GM21447 (cell line): ENCODE results near the gene CIB1.
"Not testable (repeated sequence)": the region's sequence is repeated elsewhere in the genome, so short reads cannot be mapped to it uniquely, and the experiment has no call there.

Experiments used
- ATAC-seq: cut with Tn5 transposase; IDR thresholded peaks from one replicate; pipeline ENCODE4 v1.9.1; 2021; ENCODE audit not compliant: unreplicated experiment

The CIB1 gene

GRCh38 chr15:90233387-90234095 lies at the start of gene CIB1:
Gene CIB1 (minus strand): TSS chr15:90233941. CDS start chr15:90233885, 56 bp downstream.
- ATAC-seq = peak; percentile 76

- not testable (repeated sequence) for ATAC-seq
Measured at GRCh38 chr15:90281637-90282036, 47.9 kb upstream of the CIB1 start.

GRCh38 chr15:90280743-90281142 lies 47.0 kb upstream of the CIB1 start:
- ATAC-seq = not testable (repeated sequence)

- ATAC-seq = not testable (repeated sequence)
Measured at GRCh38 chr15:90278467-90278866, 44.7 kb upstream of the CIB1 start.

- no peak for ATAC-seq
Measured at GRCh38 chr15:90271459-90272166, 37.9 kb upstream of the CIB1 start.

DNA sequence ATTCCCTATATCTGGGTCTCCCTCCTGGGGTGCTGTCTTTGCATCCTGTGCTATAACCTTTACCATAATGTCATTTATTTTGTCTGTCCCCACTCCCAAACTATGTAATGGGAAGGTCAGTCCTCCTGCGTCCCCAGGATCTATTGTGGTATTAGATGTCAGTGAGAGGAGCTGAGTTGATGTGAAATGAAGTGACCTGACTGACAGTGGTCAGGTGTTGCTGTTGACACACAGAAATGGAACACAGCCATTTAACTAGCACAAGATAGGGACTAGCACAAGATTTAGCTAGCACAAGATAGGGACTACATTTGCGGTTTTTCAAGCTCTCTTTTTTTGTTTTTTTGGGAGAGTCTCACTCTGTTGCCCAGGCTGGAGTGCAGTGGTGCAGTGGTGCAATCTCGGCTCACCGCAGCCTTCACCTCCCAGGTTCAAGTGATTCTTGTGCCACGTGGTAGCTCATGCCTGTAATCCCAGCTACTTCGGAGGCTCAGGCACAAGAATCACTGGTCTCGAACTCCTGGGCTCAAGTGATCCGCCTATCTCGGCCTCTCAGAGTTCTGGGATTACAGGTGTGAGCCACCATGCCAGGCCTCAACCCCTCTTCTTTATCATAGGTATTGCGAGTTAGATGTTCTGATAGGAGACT lies 36.9 kb upstream of the CIB1 start:
- ATAC-seq = no peak

GRCh38 chr15:90268415-90268814 lies 34.7 kb upstream of the CIB1 start:
- ATAC-seq = no peak

DNA sequence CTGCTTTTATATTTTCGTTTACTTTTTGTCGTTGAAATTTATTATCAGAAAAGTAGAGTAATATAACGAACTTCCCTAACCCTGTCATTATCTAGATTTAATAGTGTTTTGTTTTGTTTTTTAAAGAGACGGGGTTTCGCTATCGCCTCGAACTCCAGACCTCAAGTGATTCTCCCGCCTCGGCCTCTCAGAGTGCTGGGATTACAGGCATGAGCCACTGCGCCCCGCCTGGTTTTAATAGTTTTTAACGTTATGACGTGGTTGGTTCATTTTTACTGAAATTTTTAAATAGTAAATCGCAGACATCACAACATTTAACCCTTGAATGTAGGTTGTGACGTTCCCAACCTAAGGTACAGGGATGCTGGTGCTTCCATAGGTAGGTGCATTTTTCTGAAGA lies 32.7 kb upstream of the CIB1 start:
- no peak for ATAC-seq

- ATAC-seq = peak; percentile 5
Measured at GRCh38 chr15:90266061-90266431, 32.3 kb upstream of the CIB1 start.

- peak; percentile 90 for ATAC-seq
Measured at GRCh38 chr15:90265271-90266060, 31.7 kb upstream of the CIB1 start, which contains the start of gene NGRN. Gene NGRN (plus strand): TSS chr15:90265672. CDS start chr15:90265713, 41 bp downstream.

- no peak for ATAC-seq
Measured at GRCh38 chr15:90264671-90265070, 30.9 kb upstream of the CIB1 start.

DNA sequence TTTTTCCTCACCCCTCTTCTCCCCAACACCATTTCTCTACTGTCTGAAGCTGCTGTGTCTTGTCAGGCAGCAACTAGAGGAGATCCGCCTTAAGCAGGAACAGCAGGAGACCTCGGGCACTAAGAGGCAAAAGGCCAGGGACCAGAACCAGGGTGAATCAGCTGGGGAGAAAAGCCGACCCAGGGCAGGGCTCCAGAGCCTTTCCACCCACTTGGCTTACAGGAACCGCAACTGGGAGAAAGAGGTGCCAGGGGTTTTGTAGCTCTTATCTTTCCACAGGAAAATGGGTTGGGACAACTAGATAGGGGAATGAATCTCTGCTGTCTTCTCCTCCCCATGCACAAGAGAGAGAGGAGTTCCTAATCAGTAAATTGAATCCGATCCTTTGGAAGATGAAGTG lies 28.7 kb upstream of the CIB1 start:
- no peak for ATAC-seq

- no peak for ATAC-seq
Measured at GRCh38 chr15:90261811-90262210, 28.1 kb upstream of the CIB1 start.

GRCh38 chr15:90260731-90261130 lies 27.0 kb upstream of the CIB1 start:
- ATAC-seq = not testable (repeated sequence)

DNA sequence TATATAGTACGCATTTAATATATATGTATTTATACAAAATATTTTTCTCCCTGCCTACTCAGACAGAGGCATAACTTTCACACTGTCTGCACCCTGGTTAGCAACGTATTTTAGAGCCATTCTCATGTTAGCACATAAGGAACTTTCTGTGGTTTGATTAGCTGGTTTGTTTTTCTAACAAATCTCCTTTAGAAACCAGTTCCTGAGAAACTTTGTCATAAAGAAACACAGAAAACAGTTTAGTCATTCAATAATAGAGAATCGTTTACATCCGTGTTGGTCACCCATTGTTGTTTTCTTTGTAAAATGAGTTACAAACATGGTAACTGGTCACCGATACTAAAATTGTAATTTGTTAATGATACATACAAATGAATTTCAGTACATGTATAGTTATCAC lies 25.8 kb upstream of the CIB1 start:
- peak; percentile 80 for ATAC-seq

DNA sequence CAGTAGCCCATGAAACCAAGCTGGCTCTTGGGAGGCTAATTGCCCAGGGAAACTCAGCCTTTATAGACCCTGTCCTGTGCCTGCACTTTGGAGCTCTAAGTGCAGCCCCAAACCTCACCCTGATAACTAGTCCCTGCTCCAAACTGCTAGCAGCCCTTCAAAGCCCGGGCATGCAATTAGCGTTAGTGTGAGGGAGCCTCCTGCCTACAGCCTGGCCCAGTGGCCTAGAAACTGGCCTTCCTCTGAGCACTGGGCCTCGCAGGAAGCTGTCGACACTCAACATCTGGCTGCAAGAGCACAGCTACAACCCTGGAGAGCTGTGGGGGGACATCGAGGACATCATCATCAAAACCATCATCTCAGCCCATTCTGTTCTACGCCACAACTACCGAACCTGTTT lies 24.0 kb upstream of the CIB1 start:
- no peak for ATAC-seq

DNA sequence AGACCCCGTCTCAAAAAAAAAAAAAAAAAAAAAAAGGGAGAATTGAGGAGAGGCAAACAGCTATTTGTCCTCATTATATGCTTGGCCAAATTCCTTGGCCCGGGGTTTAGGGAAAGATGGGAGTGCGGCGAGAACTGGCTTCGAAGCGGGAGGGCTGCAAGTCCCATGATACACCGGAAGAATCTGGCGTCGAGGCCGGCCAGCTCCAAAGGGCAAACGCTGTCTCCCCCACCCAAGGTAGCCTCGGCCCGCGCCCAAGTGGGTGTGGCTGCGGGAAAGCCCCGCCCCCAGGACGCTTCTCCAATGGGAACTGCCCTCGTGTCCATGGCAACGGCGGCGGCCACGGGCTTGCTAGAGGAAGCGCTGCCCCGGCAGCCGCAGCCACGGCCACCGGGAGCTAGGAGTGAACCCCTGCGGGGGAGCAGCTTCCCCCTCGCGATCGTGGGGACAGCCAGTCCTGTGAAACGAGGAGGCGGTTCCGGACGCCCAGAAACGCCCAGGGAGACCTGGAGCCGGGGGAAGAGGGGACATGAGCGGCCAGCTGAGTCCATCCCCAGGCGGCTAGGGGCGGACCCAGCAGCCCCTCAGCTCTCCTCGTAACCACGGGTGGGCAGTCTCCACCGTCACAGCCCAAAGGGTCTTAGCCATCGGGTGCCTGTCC lies 15.6 kb upstream of the CIB1 start, which contains the start of gene TTLL13:
Gene TTLL13, plus strand, starts transcription at position 354 of the 661 bp plus-strand sequence. CDS start 1,075 bp downstream, outside the sequence.
- peak; percentile 78 for ATAC-seq

DNA sequence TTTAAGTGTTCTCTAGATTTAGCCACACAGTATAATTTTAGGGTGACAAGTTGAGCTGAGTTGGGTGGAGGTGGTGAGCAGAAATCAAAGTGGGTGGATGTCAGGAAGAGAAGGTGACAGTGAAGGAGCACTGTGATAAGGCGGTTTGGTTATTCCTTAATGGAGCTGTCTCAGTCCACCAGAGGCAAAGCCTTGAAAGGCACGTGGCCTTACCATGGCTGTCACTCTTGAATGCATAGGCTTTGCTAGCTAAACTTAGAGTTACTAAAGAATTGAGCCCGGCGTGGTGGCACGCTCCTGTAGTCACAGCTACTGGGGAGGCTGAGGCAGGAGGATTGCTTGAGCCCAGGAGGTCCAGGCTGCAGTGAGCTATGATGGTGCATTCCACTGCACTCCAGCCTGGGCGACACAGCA lies 15.1 kb upstream of the CIB1 start:
- no peak for ATAC-seq

DNA sequence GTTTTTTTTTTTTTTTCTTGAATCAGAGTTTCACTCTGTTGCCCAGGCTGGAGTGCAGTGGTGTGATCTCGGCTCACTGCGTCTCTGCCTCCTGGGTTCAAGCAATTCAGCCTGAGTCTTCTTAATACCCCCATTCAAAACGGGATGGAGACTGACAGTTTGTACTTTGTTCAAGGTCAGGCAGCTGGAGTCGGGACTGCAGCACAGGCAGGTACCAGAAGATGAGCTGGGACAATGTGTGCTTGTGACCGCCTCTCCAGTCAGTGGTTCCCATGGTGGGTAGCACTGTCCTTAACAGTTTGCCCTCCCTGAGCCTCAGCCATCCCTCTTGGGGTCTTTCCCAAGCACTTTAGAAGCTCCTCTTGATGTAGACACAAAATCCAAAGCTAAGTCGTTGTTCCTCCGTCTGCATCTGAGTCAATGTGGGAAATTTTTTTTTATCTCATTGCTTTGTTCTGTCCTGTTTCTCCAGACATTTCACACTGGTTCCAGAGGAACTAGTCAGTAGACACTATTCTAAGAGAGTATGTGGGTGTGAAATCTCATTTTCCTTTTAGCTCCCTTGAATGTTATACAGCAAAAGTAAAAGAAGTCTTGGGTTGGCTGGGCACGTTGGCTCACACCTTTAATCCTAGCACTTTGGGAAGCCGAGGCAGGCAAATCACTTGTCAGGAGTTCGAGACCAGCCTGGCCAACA lies 10.3 kb upstream of the CIB1 start:
- no peak for ATAC-seq
